Measurements from ENCODE around the gene SFN.
"Not testable (repeated sequence)": the region's sequence is repeated elsewhere in the genome, so short reads cannot be mapped to it uniquely, and the experiment has no call there.

Gene SFN

GRCh38 chr1:26839779-26840178, 23.2 kb upstream of the SFN start:
- DNase-seq: no peak

GRCh38 chr1:26844424-26845196, 18.3 kb upstream of the SFN start:
- DNase-seq: no peak

GRCh38 chr1:26847826-26848225, 15.1 kb upstream of the SFN start:
- DNase-seq: not testable (repeated sequence)

- no peak for DNase-seq
These were observed 14.4 kb upstream of the SFN start for GRCh38 chr1:26848499-26848898.

GRCh38 chr1:26848941-26849774, 13.8 kb upstream of the SFN start:
- DNase-seq: no peak

GRCh38 chr1:26851106-26851684, 11.8 kb upstream of the SFN start:
- DNase-seq: no peak

- no peak for DNase-seq
These were observed 10.2 kb upstream of the SFN start for GRCh38 chr1:26852701-26853100.

- DNase-seq: peak; percentile 29 to 46
These were observed 9.8 kb upstream of the SFN start for GRCh38 chr1:26853156-26853555.

- DNase-seq: no peak
These were observed 9.3 kb upstream of the SFN start for GRCh38 chr1:26853600-26853999.

- no peak for DNase-seq
These were observed 8.0 kb upstream of the SFN start for GRCh38 chr1:26854906-26855305.

GRCh38 chr1:26855636-26856035, 7.3 kb upstream of the SFN start:
- no peak for DNase-seq

GRCh38 chr1:26856181-26856580, 6.8 kb upstream of the SFN start:
- no peak for DNase-seq

GRCh38 chr1:26856604-26857469, 6.1 kb upstream of the SFN start:
- DNase-seq: no peak

GRCh38 chr1:26857473-26858060, 5.4 kb upstream of the SFN start:
- no peak for DNase-seq

GRCh38 chr1:26858160-26858559, 4.8 kb upstream of the SFN start:
- DNase-seq: no peak

GRCh38 chr1:26858891-26859640, 3.9 kb upstream of the SFN start:
- no peak for DNase-seq

GRCh38 chr1:26861286-26861701, 1.7 kb upstream of the SFN start:
- DNase-seq: no peak

- DNase-seq: no peak
These were observed 1.0 kb upstream of the SFN start for GRCh38 chr1:26861889-26862378.

GRCh38 chr1:26863685-26864077, 732 bp downstream of the SFN start:
- DNase-seq: no peak

- peak; percentile 93 to 98 for DNase-seq
These were observed 1.9 kb downstream of the SFN start for GRCh38 chr1:26864610-26865480.

Data from NCI-H1930 (cell line).